ENCODE data around the gene PSME3IP1. TPM values are rescaled to one million over a fixed set of nuclear protein-coding genes. Genes with fewer than 3 reads are reported as not detected.
"Not testable (repeated sequence)": the region's sequence is repeated elsewhere in the genome, so short reads cannot be mapped to it uniquely, and the experiment has no call there.

PSME3IP1 gene
- total RNA-seq, 1 experiment from 2014 or later = 119 TPM

GRCh38 chr16:57125376-57125775 lies 60.5 kb downstream of the PSME3IP1 start:
- DNase-seq (ENCODE audit: low read depth) = no peak

- DNase-seq (ENCODE audit: low read depth) = no peak
Measured at GRCh38 chr16:57123974-57124674, 61.7 kb downstream of the PSME3IP1 start.

GRCh38 chr16:57123216-57123973 lies 62.4 kb downstream of the PSME3IP1 start:
- no peak for DNase-seq (ENCODE audit: low read depth)

- no peak for DNase-seq (ENCODE audit: low read depth)
Measured at GRCh38 chr16:57118461-57119084, 67.3 kb downstream of the PSME3IP1 start.

GRCh38 chr16:57115514-57116182 lies 70.2 kb downstream of the PSME3IP1 start:
- DNase-seq (ENCODE audit: low read depth) = peak; percentile 79

- peak; percentile 68 for DNase-seq (ENCODE audit: low read depth)
Measured at GRCh38 chr16:57115168-57115513, 70.7 kb downstream of the PSME3IP1 start.

- no peak for DNase-seq (ENCODE audit: low read depth)
Measured at GRCh38 chr16:57113664-57114063, 72.2 kb downstream of the PSME3IP1 start.

GRCh38 chr16:57113042-57113453 lies 72.8 kb downstream of the PSME3IP1 start:
- DNase-seq (ENCODE audit: low read depth) = peak; percentile 91

GRCh38 chr16:57112403-57113041 lies 73.3 kb downstream of the PSME3IP1 start:
- peak; percentile 69 for DNase-seq (ENCODE audit: low read depth)

GRCh38 chr16:57111420-57111819 lies 74.4 kb downstream of the PSME3IP1 start:
- peak; percentile 22 for DNase-seq (ENCODE audit: low read depth)

GRCh38 chr16:57110937-57111336 lies 74.9 kb downstream of the PSME3IP1 start:
- DNase-seq (ENCODE audit: low read depth) = no peak

GRCh38 chr16:57109259-57110105 lies 76.4 kb downstream of the PSME3IP1 start:
- not testable (repeated sequence) for DNase-seq (ENCODE audit: low read depth)

- DNase-seq (ENCODE audit: low read depth) = no peak
Measured at GRCh38 chr16:57108432-57108831, 77.4 kb downstream of the PSME3IP1 start.

- DNase-seq (ENCODE audit: low read depth) = no peak
Measured at GRCh38 chr16:57107321-57107922, 78.4 kb downstream of the PSME3IP1 start.

- DNase-seq (ENCODE audit: low read depth) = peak; percentile 51
Measured at GRCh38 chr16:57106767-57107166, 79.1 kb downstream of the PSME3IP1 start.

GRCh38 chr16:57105184-57105583 lies 80.7 kb downstream of the PSME3IP1 start:
- no peak for DNase-seq (ENCODE audit: low read depth)

GRCh38 chr16:57104706-57105105 lies 81.1 kb downstream of the PSME3IP1 start:
- no peak for DNase-seq (ENCODE audit: low read depth)

- DNase-seq (ENCODE audit: low read depth) = no peak
Measured at GRCh38 chr16:57102888-57103851, 82.7 kb downstream of the PSME3IP1 start.

All from RPMI7951 (cell line).